ENCODE measurements around the gene ALMS1. TPM values are rescaled to one million over a fixed set of nuclear protein-coding genes. Genes with fewer than 3 reads are reported as not detected.

ALMS1 gene
- polyA plus RNA-seq, 3 donors, result 0.55 to 5.2 (median 0.64) TPM

DNA sequence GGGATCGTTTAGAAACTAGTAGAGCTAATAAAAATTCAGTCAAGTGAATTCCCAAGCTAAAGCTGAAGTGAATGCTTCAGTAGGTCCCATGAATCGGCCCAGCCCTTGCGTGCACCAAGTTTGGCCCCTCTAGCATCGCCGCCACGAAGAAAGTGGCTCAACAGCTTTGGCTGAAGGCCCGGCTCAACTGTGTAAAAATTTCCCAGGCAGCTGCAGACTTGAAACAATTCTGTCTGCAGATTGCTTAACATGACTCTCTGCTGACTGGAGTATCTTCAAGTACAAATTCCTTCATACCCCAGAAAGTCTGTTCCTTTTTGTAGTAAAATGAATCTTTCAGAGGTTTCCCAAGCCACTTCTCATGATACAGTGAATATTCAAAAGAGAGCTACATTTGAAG, 32.7 kb downstream of the ALMS1 start:
- Histone ChIP-seq H3K4me2 (replicated peaks; ENCODE audit: extremely low read depth, low read length, poor library complexity, severe bottlenecking) (no peak overlapping the region), H3K4me1 (ENCODE audit: control insufficient read depth in 1 of 2, insufficient read depth in 2 of 2, low read length in 2 of 2) (no peaks in the 10 kb centered on the region), H2AFZ (ENCODE audit: insufficient read depth, low read depth, low read length, poor library complexity, severe bottlenecking) (no peak overlapping the region), H3K36me3 (replicated peaks in 1 of 2; ENCODE audit: control insufficient read depth in 1 of 2, insufficient read depth in 2 of 2, low read length in 2 of 2) (peaks cover 0 to 13% of the 10 kb centered on the region in 2 donors), H3K27me3 (ENCODE audit: control insufficient read depth in 2 of 2, insufficient read depth in 2 of 2, low read length in 2 of 2) (no peaks in the 10 kb centered on the region), H3K79me2 (ENCODE audit: insufficient read depth, low read length) (no peaks in the 10 kb centered on the region), H3K27ac (ENCODE audit: low read depth in 1 of 2, low read length in 2 of 2) (no peak overlapping the region), H3K4me3 (replicated peaks in 1 of 3; ENCODE audit: low read depth in 2 of 3, low read length in 3 of 3) (no peak overlapping the region), H3K9me3 (replicated peaks in 1 of 2; ENCODE audit: control insufficient read depth in 1 of 2, insufficient read depth in 1 of 2, low read length in 2 of 2) (no peaks in the 10 kb centered on the region), H4K20me1 (ENCODE audit: insufficient read depth, low read length) (no peaks in the 10 kb centered on the region), H3K9ac (ENCODE audit: insufficient read depth, low read length, poor library complexity, severe bottlenecking) (no peak overlapping the region)
- TF ChIP-seq, protein P1, sequence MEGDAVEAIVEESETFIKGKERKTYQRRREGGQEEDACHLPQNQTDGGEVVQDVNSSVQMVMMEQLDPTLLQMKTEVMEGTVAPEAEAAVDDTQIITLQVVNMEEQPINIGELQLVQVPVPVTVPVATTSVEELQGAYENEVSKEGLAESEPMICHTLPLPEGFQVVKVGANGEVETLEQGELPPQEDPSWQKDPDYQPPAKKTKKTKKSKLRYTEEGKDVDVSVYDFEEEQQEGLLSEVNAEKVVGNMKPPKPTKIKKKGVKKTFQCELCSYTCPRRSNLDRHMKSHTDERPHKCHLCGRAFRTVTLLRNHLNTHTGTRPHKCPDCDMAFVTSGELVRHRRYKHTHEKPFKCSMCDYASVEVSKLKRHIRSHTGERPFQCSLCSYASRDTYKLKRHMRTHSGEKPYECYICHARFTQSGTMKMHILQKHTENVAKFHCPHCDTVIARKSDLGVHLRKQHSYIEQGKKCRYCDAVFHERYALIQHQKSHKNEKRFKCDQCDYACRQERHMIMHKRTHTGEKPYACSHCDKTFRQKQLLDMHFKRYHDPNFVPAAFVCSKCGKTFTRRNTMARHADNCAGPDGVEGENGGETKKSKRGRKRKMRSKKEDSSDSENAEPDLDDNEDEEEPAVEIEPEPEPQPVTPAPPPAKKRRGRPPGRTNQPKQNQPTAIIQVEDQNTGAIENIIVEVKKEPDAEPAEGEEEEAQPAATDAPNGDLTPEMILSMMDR (IDR thresholded peaks at IDR 0.05), result no peak
- Mint-ChIP-seq H3K27ac (no peak overlapping the region), H3K9me3 (no peaks in the 10 kb centered on the region), H3K27me3 (ENCODE audit: low read depth in 3 of 3) (no peaks in the 10 kb centered on the region), H3K36me3 (peaks cover 0 to 9% of the 10 kb centered on the region in 2 donors), H3K4me3 (no peak overlapping the region), H3K4me1 (peaks cover 1% of the 10 kb centered on the region)
- intact Hi-C loops (cut with micrococcal nuclease), result no loop called here
- WGBS (ENCODE audit: insufficient coverage), result 82% methylated on average over 7 of the region's 7 CpGs
- no peak for DNase-seq

DNA sequence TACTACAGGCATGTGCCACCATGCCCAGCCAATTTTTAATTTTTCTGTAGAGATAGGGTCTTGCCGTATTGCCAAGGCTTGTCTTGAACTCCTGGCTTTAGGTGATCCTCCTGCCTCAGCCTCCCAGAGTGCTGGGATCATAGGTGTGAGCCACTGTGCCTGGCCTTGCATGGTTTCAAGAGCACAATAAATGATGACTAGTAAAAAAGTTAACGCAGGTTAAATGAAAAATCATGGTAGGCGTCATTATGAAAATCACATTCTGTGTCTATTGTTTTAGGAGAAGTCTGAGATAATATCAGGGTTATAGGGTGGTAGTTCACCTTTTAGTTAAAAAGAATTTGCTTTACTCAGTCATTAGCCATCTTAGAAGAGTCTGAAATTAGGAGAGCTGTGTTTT, 38.3 kb downstream of the ALMS1 start:
- H3K4me1 ChIP-seq (ENCODE audit: control insufficient read depth in 1 of 2, insufficient read depth in 2 of 2, low read length in 2 of 2), result no peaks in the 10 kb centered on the region
- H3K36me3 ChIP-seq (replicated peaks in 1 of 2; ENCODE audit: control insufficient read depth in 1 of 2, insufficient read depth in 2 of 2, low read length in 2 of 2), result peaks cover 2 to 46% of the 10 kb centered on the region in 2 donors
- H3K27ac ChIP-seq (ENCODE audit: low read depth in 1 of 2, low read length in 2 of 2), result no peak overlapping the region
- Mint-ChIP-seq H3K4me3 (no peak overlapping the region), H3K4me1 (peaks cover 1% of the 10 kb centered on the region), H3K27ac (no peak overlapping the region), H3K36me3 (peaks cover 13 to 19% of the 10 kb centered on the region in 2 donors), H3K9me3 (no peaks in the 10 kb centered on the region), H3K27me3 (ENCODE audit: low read depth in 3 of 3) (no peaks in the 10 kb centered on the region)
- no peaks in the 10 kb centered on the region for H4K20me1 ChIP-seq (ENCODE audit: insufficient read depth, low read length)
- no peak overlapping the region for H3K9ac ChIP-seq (ENCODE audit: insufficient read depth, low read length, poor library complexity, severe bottlenecking)
- H2AFZ ChIP-seq (ENCODE audit: insufficient read depth, low read depth, low read length, poor library complexity, severe bottlenecking), result no peak overlapping the region
- TF ChIP-seq, protein P1 (IDR thresholded peaks at IDR 0.05), result no peak
- no peak overlapping the region for H3K4me2 ChIP-seq (replicated peaks; ENCODE audit: extremely low read depth, low read length, poor library complexity, severe bottlenecking)
- no peak for DNase-seq
- intact Hi-C loops (cut with micrococcal nuclease), result no loop called here
- H3K9me3 ChIP-seq (replicated peaks in 1 of 2; ENCODE audit: control insufficient read depth in 1 of 2, insufficient read depth in 1 of 2, low read length in 2 of 2), result no peaks in the 10 kb centered on the region
- H3K79me2 ChIP-seq (ENCODE audit: insufficient read depth, low read length), result no peaks in the 10 kb centered on the region
- H3K4me3 ChIP-seq (replicated peaks in 1 of 3; ENCODE audit: low read depth in 2 of 3, low read length in 3 of 3), result no peak overlapping the region
- WGBS (ENCODE audit: insufficient coverage), result 100% methylated on average over 1 of the region's 3 CpGs
- no peaks in the 10 kb centered on the region for H3K27me3 ChIP-seq (ENCODE audit: control insufficient read depth in 2 of 2, insufficient read depth in 2 of 2, low read length in 2 of 2)
